ENCODE results near the gene MFAP2.

- no peak for TF ChIP-seq CTCF (IDR thresholded peaks at IDR 0.05; ENCODE audit: low read depth, low read length, poor library complexity, severe bottlenecking)
- no peak for TF ChIP-seq EZH2phosphoT487 (IDR thresholded peaks at IDR 0.05; ENCODE audit: borderline replicate concordance, low read length)
Observed at GRCh38 chr1:16973215-16973614, 7.2 kb downstream of the MFAP2 start.

Measured in DOHH2 (cell line).